Measurements from ENCODE around the gene IFI6.
A peak's percentile ranks its signal among the peaks of the same experiment; 100 is the strongest.
"Not testable (repeated sequence)": the region's sequence is repeated elsewhere in the genome, so short reads cannot be mapped to it uniquely, and the experiment has no call there.

Gene IFI6

GRCh38 chr1:27671964-27672749 lies at the start of gene IFI6:
Gene IFI6, minus strand, starts transcription at chr1:27672192. Its CDS starts 2,878 bp downstream, at chr1:27669314.
- peak; percentile 95 to 96 for DNase-seq

- DNase-seq: peak in 1 of 2 experiments; percentile 18
Observed at GRCh38 chr1:27719286-27720251, 47.6 kb upstream of the IFI6 start.

DNA sequence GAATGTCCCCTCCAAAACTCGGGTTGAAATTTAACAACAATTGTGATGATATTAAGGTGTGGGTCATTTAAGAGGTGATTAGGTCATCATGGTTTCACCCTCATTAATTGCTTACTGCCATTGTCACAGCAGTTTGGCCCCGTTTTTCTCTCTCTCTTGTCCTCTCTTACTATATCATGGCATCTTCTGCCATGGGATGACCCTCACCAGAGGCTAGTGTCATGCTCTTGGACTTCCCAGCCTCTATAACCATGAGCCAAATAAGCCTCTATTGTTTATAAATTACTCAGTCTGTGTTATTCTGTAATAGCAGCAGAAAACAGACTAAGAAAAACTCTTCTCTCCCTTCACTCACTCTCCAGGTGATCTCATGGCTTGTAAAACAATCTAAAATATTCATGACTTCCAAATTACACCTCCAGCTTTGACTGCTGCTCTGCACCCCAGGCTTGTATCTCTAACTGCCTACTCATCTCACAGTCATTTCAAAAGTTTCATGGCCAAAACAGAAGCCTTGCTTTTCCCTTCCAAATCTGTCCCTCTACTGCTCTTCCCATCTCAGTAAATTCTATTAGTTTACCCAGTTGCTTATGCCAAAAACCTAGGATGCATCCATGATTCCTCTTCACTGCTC lies 44.4 kb upstream of the IFI6 start:
- no peak for DNase-seq

- no peak for DNase-seq
Observed at GRCh38 chr1:27713869-27714513, 42.0 kb upstream of the IFI6 start.

- no peak for DNase-seq
Observed at GRCh38 chr1:27713139-27713725, 41.2 kb upstream of the IFI6 start.

GRCh38 chr1:27710574-27710973 lies 38.6 kb upstream of the IFI6 start:
- DNase-seq: no peak

DNA sequence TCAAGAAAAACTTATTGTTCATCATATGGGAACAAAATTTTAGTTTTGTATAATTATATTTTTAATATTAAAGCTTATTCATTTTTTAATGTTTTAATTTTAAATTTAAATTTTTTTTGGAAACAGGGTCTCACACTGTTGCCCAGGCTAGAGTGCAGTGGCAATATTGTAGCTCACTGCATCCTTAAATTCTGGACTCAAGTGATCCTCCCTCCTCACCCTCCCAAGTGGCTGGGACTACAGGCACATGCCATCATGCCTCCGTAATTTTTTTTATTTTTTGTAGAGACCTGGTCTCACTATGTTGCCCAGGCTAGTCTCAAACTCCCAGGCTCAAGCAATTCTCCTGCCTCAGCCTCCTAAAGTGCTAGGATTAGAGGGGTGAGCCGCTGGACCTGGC lies 33.6 kb upstream of the IFI6 start:
- DNase-seq: no peak

DNA sequence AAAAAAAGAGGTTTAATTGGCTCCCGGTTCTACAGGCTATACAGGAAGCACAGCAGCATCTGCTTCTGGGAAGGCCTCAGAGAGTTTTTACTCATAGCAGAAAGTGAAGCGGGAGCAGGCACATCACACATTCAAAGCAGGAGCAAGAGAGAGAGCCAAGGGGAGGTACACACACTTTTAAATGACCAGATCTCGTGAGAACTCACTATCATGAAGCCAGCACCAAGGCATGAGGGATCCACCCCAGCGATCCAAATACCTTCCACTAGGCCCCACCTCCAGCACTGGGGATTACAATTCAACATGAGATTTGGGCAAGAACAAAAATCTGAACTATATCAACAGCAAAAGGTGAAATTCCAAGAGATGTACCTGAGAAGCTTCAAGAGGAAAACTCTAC lies 33.0 kb upstream of the IFI6 start:
- DNase-seq: no peak

DNA sequence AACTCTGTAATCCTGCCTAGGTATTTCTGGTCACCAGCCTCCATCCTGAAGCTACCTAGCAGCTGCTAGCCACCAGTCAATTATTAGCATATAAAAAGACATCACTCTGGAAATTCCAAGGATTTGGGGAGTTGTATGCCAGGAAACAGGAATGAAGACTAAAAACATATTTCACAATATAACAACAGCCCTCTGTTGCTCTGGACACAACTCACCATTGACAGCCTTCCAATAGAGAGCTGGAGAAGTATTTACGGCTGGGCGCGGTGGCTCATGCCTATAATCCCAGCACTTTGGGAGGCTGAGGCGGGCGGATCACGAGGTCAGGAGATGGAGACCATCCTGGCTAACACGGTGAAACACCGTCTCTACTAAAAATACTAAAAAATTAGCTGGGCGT lies 24.8 kb upstream of the IFI6 start:
- not testable (repeated sequence) for DNase-seq

DNA sequence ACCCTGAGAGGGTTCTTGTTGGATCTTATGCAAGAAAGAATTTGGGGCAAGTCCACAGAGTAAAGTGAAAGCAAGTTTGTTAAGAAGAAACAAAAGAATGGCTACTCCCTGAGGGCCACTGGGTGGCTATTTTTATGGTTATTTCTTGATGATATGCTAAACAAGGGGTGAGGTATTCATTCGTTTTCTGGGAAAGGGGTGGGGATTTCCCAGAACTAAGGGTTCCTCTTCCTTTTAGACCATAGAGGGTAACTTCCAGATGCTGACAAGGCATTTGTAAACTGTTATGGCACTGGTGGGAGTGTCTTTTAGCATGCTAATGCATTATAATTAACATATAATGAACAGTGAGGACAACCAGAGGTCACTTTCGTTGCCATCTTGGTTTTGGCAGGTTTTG lies 18.2 kb upstream of the IFI6 start:
- DNase-seq: no peak

DNA sequence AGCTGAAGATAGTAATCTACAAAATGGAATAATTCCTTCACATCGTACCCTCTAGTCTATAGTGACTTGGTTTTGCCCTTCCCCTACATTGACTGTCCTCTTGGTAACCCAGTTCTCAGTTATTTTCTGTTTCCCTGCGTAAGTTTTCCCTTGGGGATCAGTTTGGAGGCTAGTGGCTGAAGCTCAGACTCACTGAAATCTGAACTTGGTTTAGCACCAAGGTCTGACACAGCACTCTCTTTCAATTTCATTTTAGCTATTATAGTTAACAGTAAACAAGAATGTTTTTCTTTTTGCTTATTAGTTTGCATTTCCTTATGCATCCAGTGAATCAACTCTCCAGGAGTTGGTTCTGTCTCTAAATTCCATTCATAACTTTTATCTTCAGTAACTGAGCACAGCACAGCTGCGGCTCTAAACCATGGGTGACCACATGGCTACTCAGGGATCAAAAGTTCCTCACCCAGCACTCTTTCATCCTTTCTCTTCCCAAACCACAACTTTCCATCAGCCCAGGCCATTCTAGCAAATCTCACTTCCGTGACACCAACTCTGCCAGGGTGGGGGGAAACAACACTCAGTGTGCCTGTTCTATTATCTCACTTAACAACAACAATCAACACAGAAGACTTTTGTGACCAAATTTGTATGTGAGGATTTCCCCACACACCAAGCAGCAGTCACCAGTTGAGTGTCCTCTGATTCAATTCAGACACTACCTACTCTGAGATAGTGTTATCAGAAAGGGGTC lies 17.6 kb upstream of the IFI6 start:
- no peak for DNase-seq

DNA sequence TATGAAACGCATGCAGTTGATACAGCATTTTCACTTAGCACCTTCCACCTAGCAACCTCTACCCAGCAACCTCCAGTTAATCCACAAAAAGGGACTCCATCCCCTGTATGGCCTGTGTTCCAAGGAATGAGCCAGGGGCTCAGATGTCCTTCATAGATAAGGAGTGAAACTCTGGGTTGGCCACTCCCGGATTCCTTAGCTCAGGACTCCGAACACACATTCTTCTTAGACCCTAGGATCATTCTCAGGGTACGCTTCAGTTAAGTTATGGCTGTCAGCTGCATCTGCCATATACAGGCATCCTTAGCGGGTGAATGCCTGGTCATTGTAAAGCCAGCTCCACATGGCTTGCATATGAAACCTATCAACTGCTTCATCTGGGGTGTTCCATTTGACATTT lies 15.9 kb upstream of the IFI6 start:
- no peak for DNase-seq

DNA sequence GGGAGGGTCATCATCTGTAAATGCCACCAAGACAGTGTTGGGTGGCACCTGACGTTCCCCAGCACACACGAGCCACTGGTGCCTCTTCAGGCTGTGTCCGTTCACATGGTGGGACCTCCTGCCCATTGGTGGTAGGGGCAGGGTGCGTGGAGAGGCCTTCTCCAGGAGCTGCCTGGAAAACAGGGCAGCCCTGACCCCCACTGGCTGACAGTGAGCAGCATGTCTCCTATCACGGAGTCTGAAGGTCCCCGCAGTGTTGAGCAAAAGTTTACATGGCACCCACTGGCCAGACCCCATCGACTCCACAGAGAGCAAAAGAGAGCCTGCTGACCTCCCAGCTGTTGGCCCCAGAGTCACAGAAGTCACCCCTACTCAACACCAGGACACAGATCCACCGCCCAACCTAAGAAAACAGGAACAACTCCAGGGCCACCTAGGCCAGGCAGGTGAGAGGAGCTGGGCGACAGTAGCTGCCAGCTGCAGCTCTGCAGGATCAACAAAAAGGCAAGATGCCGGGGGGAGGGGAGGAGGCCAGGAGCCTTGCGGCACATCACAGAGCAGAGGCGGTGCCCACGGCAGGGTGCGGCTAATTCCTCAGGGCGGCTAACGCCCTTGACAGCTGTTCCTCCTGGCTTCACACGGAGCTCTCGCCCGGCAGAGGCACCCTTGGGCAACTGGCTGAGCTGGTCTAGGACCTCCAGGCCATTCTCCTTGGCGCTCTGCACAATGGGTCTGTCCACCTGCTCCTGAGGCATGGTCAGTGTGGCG lies 14.4 kb upstream of the IFI6 start:
- peak; percentile 62 to 87 for DNase-seq

GRCh38 chr1:27684176-27684575 lies 12.2 kb upstream of the IFI6 start:
- DNase-seq: no peak

DNA sequence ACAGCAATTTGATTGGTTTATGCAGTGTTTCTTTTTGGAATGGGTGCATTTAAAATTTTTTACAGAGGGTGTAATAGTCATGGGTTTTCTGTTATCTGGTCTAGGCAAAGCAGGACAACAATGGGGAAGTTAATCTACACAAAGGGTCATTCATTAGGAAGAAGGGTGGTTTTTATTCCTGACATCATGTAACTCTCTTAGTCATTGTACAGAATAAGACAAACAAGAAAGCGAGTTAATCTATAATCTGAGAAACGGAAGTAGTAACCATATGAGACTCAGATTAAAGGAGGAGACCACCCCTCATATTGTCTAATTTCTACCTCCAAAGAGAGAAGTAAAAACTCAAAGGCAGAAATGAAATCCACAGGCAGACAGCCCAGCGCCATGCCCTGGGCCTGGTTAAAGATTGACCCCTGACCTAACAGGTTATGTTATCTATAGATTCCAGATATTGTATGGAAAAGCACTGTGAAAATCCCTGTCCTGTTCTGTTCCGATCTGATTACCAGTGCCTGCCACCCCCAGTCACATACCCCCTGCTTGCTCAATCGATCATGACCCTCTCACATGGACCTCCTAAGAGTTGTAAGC lies 10.5 kb upstream of the IFI6 start:
- DNase-seq: no peak

- not testable (repeated sequence) for DNase-seq
Observed at GRCh38 chr1:27681580-27681979, 9.6 kb upstream of the IFI6 start.

- DNase-seq: not testable (repeated sequence)
Observed at GRCh38 chr1:27680225-27680791, 8.3 kb upstream of the IFI6 start.

GRCh38 chr1:27678747-27679146 lies 6.8 kb upstream of the IFI6 start:
- no peak for DNase-seq

DNA sequence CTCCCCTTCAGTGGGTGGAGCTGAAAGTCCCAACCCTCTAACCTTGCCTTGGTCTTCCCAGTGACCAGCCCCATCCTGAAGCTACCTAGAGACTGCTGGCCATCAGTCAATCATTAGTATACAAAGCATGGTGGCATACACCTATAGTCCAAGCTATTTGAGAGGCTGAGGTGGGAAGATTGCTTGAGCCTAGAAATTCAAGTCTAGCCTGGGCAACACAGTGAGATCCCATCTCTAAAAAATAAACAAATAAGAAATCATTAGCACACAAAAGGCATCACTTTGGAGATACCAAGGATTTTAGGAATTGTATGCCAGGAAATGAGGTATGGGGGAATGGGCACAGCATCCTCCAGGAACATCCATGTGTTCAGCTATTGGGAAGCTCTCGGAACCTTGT lies 4.4 kb upstream of the IFI6 start:
- DNase-seq: no peak

DNA sequence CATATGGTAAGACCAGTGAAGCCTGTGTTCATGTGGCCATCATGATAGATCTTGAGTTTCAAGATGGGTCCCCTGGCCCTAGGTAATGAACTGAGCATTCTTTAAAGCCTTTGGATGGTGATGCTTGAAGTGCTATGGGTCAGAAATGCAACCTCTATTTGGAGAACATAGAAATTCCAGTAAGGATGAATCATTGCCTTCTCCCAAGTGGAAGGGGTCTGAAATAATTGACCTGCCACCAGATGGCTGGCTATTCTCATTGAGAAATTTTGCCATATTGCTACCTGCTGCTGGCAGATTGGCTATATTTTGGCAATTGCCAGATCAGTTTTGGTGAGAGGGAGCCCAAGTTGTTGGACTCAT lies 739 bp upstream of the IFI6 start:
- DNase-seq: no peak
